GOT3 (cell line): ENCODE measurements around the gene GDPD2.

ENCODE experiments used
- DNase-seq: peaks from one replicate; lab custom pipeline; 2025; ENCODE audit warnings: mixed read lengths; lab: John Stamatoyannopoulos, UW

The GDPD2 gene

DNA sequence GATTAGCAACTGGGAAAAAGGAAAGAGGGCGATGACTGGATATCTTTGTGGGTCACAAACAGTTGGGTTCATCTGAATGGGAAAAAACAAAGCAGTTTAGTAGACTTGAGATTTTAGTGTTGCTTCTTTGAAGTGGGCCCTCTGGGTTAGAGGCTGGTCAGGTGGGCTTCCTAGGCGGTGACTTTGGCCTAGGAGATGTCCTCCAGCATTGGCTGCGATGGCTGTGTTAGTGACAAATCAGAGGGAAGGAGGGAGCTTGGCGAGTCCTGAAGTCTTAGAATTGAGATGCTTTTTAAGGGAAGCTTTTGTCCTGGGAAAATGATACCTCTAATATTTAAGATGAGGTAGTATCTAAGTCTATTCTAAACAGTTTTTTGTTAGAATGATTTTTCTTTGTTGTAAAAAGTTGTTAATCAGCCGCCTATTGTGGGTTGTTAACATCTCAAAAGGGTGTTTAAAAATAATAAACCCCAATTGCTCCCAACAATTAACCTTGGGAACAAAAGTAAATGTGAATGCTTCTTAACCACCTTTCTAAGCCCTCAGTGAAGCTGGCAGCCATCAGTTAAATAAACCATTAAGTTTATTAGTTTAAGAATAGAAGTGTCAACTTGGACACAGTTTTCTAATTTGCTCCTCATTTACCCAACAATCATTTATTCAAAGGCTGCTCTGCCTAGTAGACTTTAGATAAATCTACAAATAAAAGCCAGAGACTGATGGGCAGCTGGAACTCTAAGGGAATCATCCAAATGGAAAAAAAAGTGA is 53.2 kb downstream of the GDPD2 start:
- no peak for DNase-seq

GRCh38 chrX:70476934-70477733 is 54.0 kb downstream of the GDPD2 start:
- no peak for DNase-seq

- no peak for DNase-seq
Observed at GRCh38 chrX:70477734-70478075, 54.6 kb downstream of the GDPD2 start.

DNA sequence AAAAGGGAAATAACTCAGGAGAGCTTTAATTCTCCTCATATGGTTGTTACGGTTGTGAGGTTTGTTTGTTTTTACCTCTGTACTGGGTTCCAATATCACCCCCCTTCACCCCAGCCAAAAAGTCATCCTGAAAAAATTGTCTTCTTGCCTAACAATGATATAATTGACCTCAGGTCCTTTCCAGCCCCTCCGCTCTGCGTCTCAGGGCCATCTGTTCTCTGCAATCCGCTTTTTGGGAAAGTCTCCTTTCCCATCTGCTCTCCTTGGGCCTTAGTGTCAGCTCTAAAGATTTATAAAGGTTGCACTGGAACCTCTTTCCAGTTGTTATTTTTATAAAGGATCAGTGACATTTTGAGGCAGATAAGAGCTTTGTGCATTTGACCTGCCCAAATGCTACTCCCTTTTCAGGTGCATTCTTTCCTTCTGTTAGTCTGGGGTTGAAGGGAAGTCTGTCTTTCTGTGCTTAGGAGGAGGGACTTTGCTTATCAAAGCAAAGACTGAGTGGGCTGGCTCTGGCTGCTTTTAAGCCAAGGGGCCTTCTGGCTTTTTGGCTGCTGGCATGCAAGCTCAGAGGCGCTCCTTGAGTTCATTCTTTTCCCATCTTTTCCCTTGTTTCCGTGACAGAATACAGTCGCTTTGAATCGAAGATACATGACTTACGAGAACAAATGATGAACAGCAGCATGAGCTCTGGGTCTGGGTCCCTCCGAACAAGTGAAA is 55.6 kb downstream of the GDPD2 start:
- DNase-seq: no peak

DNA sequence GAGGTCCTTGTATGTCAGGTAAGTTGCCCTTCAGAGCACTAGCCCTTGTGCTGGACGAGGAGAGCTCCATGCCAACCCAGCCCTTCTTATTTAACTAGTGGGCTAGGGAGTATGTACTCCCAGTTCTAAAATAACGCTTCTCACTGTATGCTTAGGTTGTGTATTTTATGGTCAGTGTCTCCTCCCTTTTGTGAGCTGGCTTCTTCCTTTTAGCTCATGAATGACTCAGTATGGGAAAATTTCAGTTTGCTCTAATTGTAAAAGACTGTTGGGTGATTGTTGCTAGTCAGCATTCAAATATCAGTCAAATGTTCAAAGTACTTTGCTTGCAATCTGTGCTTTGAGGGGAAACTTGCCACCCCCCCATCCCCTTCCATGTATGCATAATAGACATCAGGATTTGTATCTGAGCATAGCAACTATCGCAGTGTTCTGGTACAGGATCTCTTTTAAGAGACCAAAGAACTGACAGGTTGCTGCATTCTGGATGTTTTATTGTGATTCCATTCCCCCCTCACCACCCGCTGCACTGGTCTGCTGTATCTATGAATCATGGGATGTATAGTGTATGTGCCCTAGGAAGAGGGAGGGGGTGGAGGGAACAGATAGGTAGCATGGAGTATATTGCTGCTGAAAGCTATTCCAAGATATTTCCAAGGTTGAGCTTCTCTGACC is 56.3 kb downstream of the GDPD2 start:
- DNase-seq: no peak

- DNase-seq: no peak
Observed at GRCh38 chrX:70479922-70480659, 57.0 kb downstream of the GDPD2 start.

DNA sequence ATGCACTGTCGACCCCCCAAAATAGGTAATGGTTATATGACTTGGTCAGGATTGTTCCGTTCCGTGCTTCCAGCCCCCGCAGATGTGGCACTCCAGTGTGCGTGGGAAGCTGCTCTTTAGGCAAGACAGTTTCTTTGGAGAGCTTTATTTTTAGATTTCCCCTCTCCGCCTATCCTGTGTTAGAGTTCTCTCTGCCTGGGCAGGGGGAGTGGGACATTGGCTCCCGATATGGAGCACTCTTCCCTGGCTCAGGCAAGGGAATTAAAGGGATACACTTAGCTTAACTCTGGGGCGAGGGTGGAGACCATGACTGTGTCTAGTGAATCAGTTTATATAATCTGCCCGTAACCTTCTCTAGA is 57.5 kb downstream of the GDPD2 start:
- DNase-seq: no peak

DNA sequence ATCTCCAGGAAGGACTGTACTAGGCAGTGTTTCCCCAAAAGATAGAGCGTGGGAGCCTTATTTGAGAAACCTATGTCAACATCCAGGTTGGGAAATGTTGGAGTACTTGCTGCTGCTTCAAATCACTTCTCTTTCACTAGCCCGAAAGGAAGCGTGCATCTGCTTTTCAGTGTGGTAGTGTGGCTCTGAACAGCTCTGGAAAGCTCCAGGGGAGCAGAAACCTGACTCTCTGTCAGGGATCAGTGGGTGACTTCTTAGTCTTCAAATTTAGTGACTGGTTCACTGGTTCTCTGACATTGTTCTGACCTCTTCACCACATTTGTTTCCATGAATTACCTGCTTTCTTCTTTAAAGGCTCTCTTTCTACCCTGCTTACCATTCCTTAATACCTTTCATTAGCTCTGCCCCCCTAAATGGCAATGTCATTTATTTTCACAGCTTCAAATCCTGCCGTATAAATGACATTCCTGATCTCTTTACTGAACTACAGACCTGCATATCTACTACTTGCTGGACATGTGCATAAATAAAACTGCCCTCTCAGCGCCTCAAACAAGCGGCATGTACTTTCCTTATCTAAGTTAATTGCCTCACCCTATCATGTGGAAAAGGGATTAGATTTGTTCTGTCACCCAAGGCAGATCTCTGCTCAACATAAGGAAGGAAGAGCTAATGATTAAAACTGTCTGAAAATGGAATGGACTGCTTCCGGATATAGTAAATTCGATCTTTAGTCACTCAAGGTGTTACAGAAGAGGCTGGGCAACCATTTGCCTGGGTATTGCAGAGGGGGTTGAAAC is 58.6 kb downstream of the GDPD2 start:
- no peak for DNase-seq

GRCh38 chrX:70482300-70482699 is 59.2 kb downstream of the GDPD2 start:
- DNase-seq: no peak
